Measurements from ENCODE around the gene MMP11. TPM values are rescaled to one million over a fixed set of nuclear protein-coding genes. Genes with fewer than 3 reads are reported as not detected.

The MMP11 gene
- polyA plus RNA-seq, 1 donor from 2014 or later, result 9.3 TPM

DNA sequence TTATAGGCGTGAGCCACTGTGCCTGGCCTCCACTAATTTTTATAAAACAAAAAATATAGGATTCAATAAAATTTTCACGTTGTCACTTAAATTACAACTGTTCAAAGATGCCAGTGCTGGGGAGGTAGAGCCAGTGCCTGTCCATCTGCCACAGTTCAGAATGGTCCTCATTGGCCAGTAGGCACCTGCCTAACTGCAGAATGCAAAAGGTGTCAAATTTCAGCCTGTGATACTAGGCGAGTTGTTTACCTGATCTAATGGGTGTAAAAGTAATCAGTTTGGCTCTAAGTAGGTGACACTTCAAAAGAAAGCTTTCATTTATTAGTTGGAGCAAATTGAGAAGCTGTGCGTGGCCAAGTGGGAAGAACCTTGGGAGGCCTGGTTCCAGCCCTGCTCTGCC is 16.5 kb downstream of the MMP11 start:
- Histone ChIP-seq H3K4me2 (ENCODE audit: low read length) (no peak overlapping the region), H3K27me3 (ENCODE audit: insufficient read depth, low read depth, low read length) (no peaks in the 10 kb centered on the region), H3K4me3 (ENCODE audit: low read length) (peak overlapping the region; percentile 83), H3K9me2 (ENCODE audit: insufficient read depth, low read length) (no peaks in the 10 kb centered on the region), H3K27ac (ENCODE audit: low read length) (no peak overlapping the region), H3K9me3 (ENCODE audit: low read length) (no peaks in the 10 kb centered on the region), H4K20me1 (ENCODE audit: insufficient read depth) (peaks cover 5% of the 10 kb centered on the region), H3K79me2 (replicated peaks; ENCODE audit: insufficient read depth, low read length) (peaks cover 47% of the 10 kb centered on the region), H2AFZ (ENCODE audit: low read depth, low read length) (no peak overlapping the region), H3K9ac (ENCODE audit: low read length) (no peak overlapping the region), H3F3A (ENCODE audit: insufficient read depth, low read length, poor library complexity, severe bottlenecking) (no peaks in the 10 kb centered on the region), H3K36me3 (ENCODE audit: insufficient read depth, low read length) (no peaks in the 10 kb centered on the region)
- no peak for TF ChIP-seq TAF1 (IDR thresholded peaks at IDR 0.05; ENCODE audit: low read depth)
- TF ChIP-seq EZH2 (IDR thresholded peaks at IDR 0.05; ENCODE audit: borderline replicate concordance, insufficient read depth, low read length, poor library complexity, severe bottlenecking), result no peak
- no peak for TF ChIP-seq MXI1 (conservative IDR thresholded peaks at IDR 0.05; ENCODE audit: poor library complexity, severe bottlenecking)

DNA sequence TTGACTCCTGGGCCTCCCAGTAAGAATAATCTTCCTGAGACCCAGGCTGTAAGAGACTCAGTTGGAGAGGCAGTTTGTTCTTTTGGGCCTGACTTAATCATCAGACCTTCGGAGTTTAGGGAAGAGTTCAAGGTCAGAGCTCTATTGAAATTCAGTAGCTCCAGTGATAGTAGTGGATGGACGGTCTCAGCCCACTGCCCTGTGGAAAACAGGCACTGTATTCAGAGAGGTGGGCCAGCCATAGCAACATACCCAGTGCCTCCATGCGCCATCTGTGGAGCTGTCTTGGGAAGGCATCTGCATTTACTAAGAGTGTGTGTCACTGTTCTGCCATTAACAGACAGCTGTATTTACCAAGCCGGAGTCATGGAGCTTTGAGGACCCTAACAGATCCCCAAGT is 17.0 kb downstream of the MMP11 start:
- no peaks in the 10 kb centered on the region for H3F3A ChIP-seq (ENCODE audit: insufficient read depth, low read length, poor library complexity, severe bottlenecking)
- peaks cover 47% of the 10 kb centered on the region for H3K79me2 ChIP-seq (replicated peaks; ENCODE audit: insufficient read depth, low read length)
- no peak overlapping the region for H3K9ac ChIP-seq (ENCODE audit: low read length)
- H3K4me2 ChIP-seq (ENCODE audit: low read length), result no peak overlapping the region
- peaks cover 5% of the 10 kb centered on the region for H4K20me1 ChIP-seq (ENCODE audit: insufficient read depth)
- H3K9me3 ChIP-seq (ENCODE audit: low read length), result no peaks in the 10 kb centered on the region
- no peak overlapping the region for H2AFZ ChIP-seq (ENCODE audit: low read depth, low read length)
- no peaks in the 10 kb centered on the region for H3K9me2 ChIP-seq (ENCODE audit: insufficient read depth, low read length)
- no peaks in the 10 kb centered on the region for H3K36me3 ChIP-seq (ENCODE audit: insufficient read depth, low read length)
- peak overlapping the region; percentile 83 for H3K4me3 ChIP-seq (ENCODE audit: low read length)
- TF ChIP-seq, protein P1, sequence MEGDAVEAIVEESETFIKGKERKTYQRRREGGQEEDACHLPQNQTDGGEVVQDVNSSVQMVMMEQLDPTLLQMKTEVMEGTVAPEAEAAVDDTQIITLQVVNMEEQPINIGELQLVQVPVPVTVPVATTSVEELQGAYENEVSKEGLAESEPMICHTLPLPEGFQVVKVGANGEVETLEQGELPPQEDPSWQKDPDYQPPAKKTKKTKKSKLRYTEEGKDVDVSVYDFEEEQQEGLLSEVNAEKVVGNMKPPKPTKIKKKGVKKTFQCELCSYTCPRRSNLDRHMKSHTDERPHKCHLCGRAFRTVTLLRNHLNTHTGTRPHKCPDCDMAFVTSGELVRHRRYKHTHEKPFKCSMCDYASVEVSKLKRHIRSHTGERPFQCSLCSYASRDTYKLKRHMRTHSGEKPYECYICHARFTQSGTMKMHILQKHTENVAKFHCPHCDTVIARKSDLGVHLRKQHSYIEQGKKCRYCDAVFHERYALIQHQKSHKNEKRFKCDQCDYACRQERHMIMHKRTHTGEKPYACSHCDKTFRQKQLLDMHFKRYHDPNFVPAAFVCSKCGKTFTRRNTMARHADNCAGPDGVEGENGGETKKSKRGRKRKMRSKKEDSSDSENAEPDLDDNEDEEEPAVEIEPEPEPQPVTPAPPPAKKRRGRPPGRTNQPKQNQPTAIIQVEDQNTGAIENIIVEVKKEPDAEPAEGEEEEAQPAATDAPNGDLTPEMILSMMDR (IDR thresholded peaks at IDR 0.05; ENCODE audit: poor library complexity, severe bottlenecking), result peak; percentile 39
- TF ChIP-seq SMC3 (conservative IDR thresholded peaks at IDR 0.05; ENCODE audit: poor library complexity) (peak; percentile 44), RAD21 (conservative IDR thresholded peaks at IDR 0.05) (peak; percentile 11), TAF1 (IDR thresholded peaks at IDR 0.05; ENCODE audit: low read depth) (no peak)
- no peak overlapping the region for H3K27ac ChIP-seq (ENCODE audit: low read length)
- H3K27me3 ChIP-seq (ENCODE audit: insufficient read depth, low read depth, low read length), result no peaks in the 10 kb centered on the region

DNA sequence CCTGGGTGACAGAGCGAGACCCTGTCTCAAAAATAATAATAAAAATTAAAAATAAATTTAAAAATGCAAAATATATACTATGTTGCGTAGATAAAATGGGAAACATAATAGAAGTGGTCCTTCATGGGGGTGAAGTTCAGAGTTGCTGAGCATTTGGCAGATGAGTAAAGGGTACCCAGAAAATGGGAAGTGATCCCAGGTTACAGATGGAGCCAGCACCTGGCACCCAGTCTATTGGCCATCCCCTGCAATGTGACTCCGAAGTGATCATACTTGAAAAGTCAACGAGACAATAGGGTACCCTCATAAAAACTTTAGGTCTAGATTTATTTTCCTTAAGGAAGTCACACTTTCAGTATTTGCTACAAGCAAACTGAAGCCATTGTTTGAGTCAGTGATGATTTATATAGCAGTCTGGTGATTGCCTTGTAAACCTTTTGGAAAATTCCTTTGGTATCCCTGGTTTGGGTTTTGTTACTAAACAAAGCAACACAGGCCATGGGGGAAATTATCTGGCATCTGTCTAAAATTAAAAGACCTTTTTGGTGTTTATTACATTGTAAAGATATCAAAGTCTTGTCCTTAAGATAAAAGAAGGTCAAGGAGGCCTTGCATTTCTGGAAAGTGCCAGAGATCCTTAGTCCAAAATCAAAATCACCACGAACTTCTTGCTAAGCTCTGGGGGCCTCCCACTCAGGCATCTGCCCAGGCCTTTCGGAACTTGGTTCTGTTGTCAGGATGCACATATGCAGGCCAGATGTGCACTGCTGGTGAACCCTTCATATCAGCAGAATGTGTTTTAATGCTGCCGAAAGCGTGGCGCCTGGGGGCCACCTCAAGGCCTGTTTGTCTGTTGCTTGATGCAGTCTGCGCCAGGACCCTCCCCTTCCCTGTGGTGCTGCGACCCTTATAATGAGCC is 18.4 kb downstream of the MMP11 start:
- Histone ChIP-seq H2AFZ (ENCODE audit: low read depth, low read length) (no peak overlapping the region), H3F3A (ENCODE audit: insufficient read depth, low read length, poor library complexity, severe bottlenecking) (no peaks in the 10 kb centered on the region), H3K9me3 (ENCODE audit: low read length) (no peaks in the 10 kb centered on the region), H3K27me3 (ENCODE audit: insufficient read depth, low read depth, low read length) (no peaks in the 10 kb centered on the region), H3K4me3 (ENCODE audit: low read length) (no peak overlapping the region), H3K9ac (ENCODE audit: low read length) (no peak overlapping the region), H3K36me3 (ENCODE audit: insufficient read depth, low read length) (no peaks in the 10 kb centered on the region), H4K20me1 (ENCODE audit: insufficient read depth) (peaks cover 5% of the 10 kb centered on the region), H3K9me2 (ENCODE audit: insufficient read depth, low read length) (no peaks in the 10 kb centered on the region), H3K79me2 (replicated peaks; ENCODE audit: insufficient read depth, low read length) (peaks cover 47% of the 10 kb centered on the region), H3K4me2 (ENCODE audit: low read length) (no peak overlapping the region), H3K27ac (ENCODE audit: low read length) (no peak overlapping the region)
- no peak for TF ChIP-seq POLR2AphosphoS5 (IDR thresholded peaks at IDR 0.05)
- TF ChIP-seq, protein P2, sequence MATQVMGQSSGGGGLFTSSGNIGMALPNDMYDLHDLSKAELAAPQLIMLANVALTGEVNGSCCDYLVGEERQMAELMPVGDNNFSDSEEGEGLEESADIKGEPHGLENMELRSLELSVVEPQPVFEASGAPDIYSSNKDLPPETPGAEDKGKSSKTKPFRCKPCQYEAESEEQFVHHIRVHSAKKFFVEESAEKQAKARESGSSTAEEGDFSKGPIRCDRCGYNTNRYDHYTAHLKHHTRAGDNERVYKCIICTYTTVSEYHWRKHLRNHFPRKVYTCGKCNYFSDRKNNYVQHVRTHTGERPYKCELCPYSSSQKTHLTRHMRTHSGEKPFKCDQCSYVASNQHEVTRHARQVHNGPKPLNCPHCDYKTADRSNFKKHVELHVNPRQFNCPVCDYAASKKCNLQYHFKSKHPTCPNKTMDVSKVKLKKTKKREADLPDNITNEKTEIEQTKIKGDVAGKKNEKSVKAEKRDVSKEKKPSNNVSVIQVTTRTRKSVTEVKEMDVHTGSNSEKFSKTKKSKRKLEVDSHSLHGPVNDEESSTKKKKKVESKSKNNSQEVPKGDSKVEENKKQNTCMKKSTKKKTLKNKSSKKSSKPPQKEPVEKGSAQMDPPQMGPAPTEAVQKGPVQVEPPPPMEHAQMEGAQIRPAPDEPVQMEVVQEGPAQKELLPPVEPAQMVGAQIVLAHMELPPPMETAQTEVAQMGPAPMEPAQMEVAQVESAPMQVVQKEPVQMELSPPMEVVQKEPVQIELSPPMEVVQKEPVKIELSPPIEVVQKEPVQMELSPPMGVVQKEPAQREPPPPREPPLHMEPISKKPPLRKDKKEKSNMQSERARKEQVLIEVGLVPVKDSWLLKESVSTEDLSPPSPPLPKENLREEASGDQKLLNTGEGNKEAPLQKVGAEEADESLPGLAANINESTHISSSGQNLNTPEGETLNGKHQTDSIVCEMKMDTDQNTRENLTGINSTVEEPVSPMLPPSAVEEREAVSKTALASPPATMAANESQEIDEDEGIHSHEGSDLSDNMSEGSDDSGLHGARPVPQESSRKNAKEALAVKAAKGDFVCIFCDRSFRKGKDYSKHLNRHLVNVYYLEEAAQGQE (IDR thresholded peaks at IDR 0.05; ENCODE audit: borderline replicate concordance), result no peak
- no peak for TF ChIP-seq EZH2 (IDR thresholded peaks at IDR 0.05; ENCODE audit: borderline replicate concordance, insufficient read depth, low read length, poor library complexity, severe bottlenecking)
- TF ChIP-seq, protein P1 (IDR thresholded peaks at IDR 0.05; ENCODE audit: poor library complexity, severe bottlenecking), result no peak
- TF ChIP-seq RAD21 (conservative IDR thresholded peaks at IDR 0.05), result no peak
- no peak for TF ChIP-seq TAF1 (IDR thresholded peaks at IDR 0.05; ENCODE audit: low read depth)
- no peak for TF ChIP-seq MXI1 (conservative IDR thresholded peaks at IDR 0.05; ENCODE audit: poor library complexity, severe bottlenecking)
- TF ChIP-seq SMC3 (conservative IDR thresholded peaks at IDR 0.05; ENCODE audit: poor library complexity), result no peak
- no peak for TF ChIP-seq EP300 (conservative IDR thresholded peaks at IDR 0.05; ENCODE audit: poor library complexity, severe bottlenecking)

All from neural cell (in vitro differentiated cells).